Spleen (tissue), 7 donors: ENCODE results near the gene ERC2.

Source experiments
- POLR2A ChIP-seq, 3 donors: fragments of 450-650 bp; IDR thresholded peaks; one replicate each; pipeline ENCODE4 v1.5.1; 2017; ENCODE audit warnings: antibody characterized with exemption in 3 of 3, mild to moderate bottlenecking in 1 of 3
- TF ChIP-seq, protein P1 (sequence below), 11 experiments: fragments of 200-600 bp in 7 of 11; fragments of 450-650 bp in 4 of 11; sonication (generic) in 4 of 11; IDR thresholded peaks in 8 of 11; conservative IDR thresholded peaks in 3 of 11; 1 replicate in 7 of 11; 2 replicates in 4 of 11; pipeline versions ENCODE4 v1.4.0 to v1.8.0; 2016 to 2021; ENCODE audit warnings: antibody characterized with exemption in 11 of 11, inconsistent platforms in 4 of 11, mild to moderate bottlenecking in 1 of 11
- donor health status: DM: no; HTN: no; CAD: no; lungs with moderate emphysema.
- donor health status: DM: no; HTN: no; CAD: no.
- donor health status: DM: no; HTN: no; CAD: no.

DNA sequence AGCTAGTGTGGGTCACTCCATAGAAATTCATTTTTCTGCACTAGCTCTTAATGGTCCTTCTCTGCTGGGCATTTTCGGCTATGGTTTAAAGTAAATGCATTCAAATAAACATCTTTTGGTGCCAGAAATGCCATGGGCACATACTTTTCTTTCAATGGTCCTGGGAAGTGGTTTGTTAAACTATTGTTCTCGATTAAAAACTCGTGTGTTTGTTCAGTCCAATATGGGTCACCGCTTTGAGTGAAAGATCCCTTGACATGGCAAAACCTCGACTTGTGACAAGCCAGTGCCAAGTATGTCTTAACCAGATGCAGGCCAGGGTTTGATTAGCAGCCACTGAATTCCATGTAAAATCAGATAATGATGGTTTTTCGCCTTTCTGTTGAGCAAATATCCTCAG is 649.3 kb downstream of the ERC2 start:
- TF ChIP-seq, protein P1, sequence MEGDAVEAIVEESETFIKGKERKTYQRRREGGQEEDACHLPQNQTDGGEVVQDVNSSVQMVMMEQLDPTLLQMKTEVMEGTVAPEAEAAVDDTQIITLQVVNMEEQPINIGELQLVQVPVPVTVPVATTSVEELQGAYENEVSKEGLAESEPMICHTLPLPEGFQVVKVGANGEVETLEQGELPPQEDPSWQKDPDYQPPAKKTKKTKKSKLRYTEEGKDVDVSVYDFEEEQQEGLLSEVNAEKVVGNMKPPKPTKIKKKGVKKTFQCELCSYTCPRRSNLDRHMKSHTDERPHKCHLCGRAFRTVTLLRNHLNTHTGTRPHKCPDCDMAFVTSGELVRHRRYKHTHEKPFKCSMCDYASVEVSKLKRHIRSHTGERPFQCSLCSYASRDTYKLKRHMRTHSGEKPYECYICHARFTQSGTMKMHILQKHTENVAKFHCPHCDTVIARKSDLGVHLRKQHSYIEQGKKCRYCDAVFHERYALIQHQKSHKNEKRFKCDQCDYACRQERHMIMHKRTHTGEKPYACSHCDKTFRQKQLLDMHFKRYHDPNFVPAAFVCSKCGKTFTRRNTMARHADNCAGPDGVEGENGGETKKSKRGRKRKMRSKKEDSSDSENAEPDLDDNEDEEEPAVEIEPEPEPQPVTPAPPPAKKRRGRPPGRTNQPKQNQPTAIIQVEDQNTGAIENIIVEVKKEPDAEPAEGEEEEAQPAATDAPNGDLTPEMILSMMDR (IDR thresholded peaks at IDR 0.05 in 8 of 11, conservative IDR thresholded peaks at IDR 0.05 in 3 of 11): no peak
- TF ChIP-seq POLR2A (IDR thresholded peaks at IDR 0.05): no peak
